Astrocyte (in vitro differentiated cells and primary cell): Measurements from ENCODE around the gene CUL7. TPM values are rescaled to one million over a fixed set of nuclear protein-coding genes. Genes with fewer than 3 reads are reported as not detected.

Experiments
- DNase-seq: peaks from one replicate; pipeline ENCODE4 v3.0.0-alpha.2; 2010; ENCODE audit warnings: low read depth
- FAIRE-seq: peaks from 2 replicates; lab custom pipeline; 2011; peaks lifted over from hg19 to GRCh38; lab: Jason Lieb, UNC
- H2AFZ ChIP-seq: 2 replicates; pipeline ENCODE4 v1.6.0; 2012; ENCODE audit warnings: low read depth, low read length, inconsistent platforms
- H3K27ac ChIP-seq: 2 replicates; pipeline ENCODE4 v1.5.1; 2011; ENCODE audit warnings: low read depth, low read length, inconsistent platforms
- H3K27me3 ChIP-seq: 2 replicates; pipeline ENCODE4 v1.6.0; 2011; ENCODE audit warnings: low read length, inconsistent platforms; ENCODE audit not compliant: insufficient read depth
- H3K36me3 ChIP-seq: 2 replicates; pipeline ENCODE4 v1.5.1; 2011; ENCODE audit warnings: low read length, inconsistent platforms; ENCODE audit not compliant: insufficient read depth
- H3K4me1 ChIP-seq: 2 replicates; pipeline ENCODE4 v1.5.1; 2011; ENCODE audit warnings: low read length, inconsistent platforms; ENCODE audit not compliant: insufficient read depth
- H3K4me2 ChIP-seq: 2 replicates; pipeline ENCODE4 v1.6.0; 2012; ENCODE audit warnings: low read length, inconsistent platforms
- H3K4me3 ChIP-seq: 2 replicates; pipeline ENCODE4 v1.5.1; 2011; ENCODE audit warnings: low read depth, mild to moderate bottlenecking, low read length, inconsistent platforms; ENCODE audit not compliant: insufficient read depth
- H3K79me2 ChIP-seq: 2 replicates; pipeline ENCODE4 v1.6.0; 2012; ENCODE audit warnings: mild to moderate bottlenecking, low read length, inconsistent platforms; ENCODE audit not compliant: insufficient read depth
- H3K9ac ChIP-seq: 2 replicates; pipeline ENCODE4 v1.6.0; 2012; ENCODE audit warnings: mild to moderate bottlenecking, low read length, inconsistent platforms
- H3K9me3 ChIP-seq: 2 replicates; pipeline ENCODE4 v1.5.1; 2012; ENCODE audit warnings: low read depth, mild to moderate bottlenecking, low read length, inconsistent platforms; ENCODE audit not compliant: insufficient read depth
- H4K20me1 ChIP-seq: 2 replicates; pipeline ENCODE4 v1.6.0; 2012; ENCODE audit warnings: low read length, inconsistent platforms; ENCODE audit not compliant: insufficient read depth
- H3K27ac Mint-ChIP-seq: one replicate; pipeline ENCODE4 v1.8.0; 2021; ENCODE audit warnings: mild to moderate bottlenecking, mixed read lengths; ENCODE audit not compliant: unreplicated experiment
- H3K27me3 Mint-ChIP-seq: one replicate; pipeline ENCODE4 v1.8.0; 2021; ENCODE audit warnings: low read depth, mixed read lengths; ENCODE audit not compliant: unreplicated experiment
- H3K36me3 Mint-ChIP-seq: one replicate; pipeline ENCODE4 v1.8.0; 2021; ENCODE audit warnings: low read depth, mixed read lengths; ENCODE audit not compliant: unreplicated experiment
- H3K4me1 Mint-ChIP-seq: one replicate; pipeline ENCODE4 v1.8.0; 2021; ENCODE audit warnings: low read depth, mixed read lengths; ENCODE audit not compliant: unreplicated experiment
- H3K4me3 Mint-ChIP-seq: one replicate; pipeline ENCODE4 v1.8.0; 2021; ENCODE audit warnings: mild to moderate bottlenecking, moderate library complexity, mixed read lengths; ENCODE audit not compliant: unreplicated experiment
- H3K9me3 Mint-ChIP-seq: one replicate; pipeline ENCODE4 v1.8.0; 2021; ENCODE audit warnings: mild to moderate bottlenecking, mixed read lengths; ENCODE audit not compliant: unreplicated experiment
- CTCF ChIP-seq: IDR thresholded peaks from 2 replicates; pipeline ENCODE4 v1.5.1; 2011; ENCODE audit warnings: low read depth, mild to moderate bottlenecking, inconsistent platforms, low read length, moderate library complexity; ENCODE audit not compliant: insufficient read depth
- EZH2 ChIP-seq: IDR thresholded peaks from 2 replicates; pipeline ENCODE4 v1.6.1; 2012; ENCODE audit warnings: mild to moderate bottlenecking, low read length, inconsistent platforms; ENCODE audit not compliant: insufficient read depth
- total RNA-seq: library from RNA; stranded (reverse); gene quantifications from 2 replicates; pipeline ENCODE4 v1.2.1, GENCODE V29; 2021

The CUL7 gene
- total RNA-seq, 1 donor from 2014 or later, result 21.2 TPM

GRCh38 chr6:43040542-43041257 is 13.0 kb downstream of the CUL7 start:
- no peaks in the 10 kb centered on the region for H3K4me1 Mint-ChIP-seq
- H3K9me3 Mint-ChIP-seq, result no peaks in the 10 kb centered on the region
- H3K79me2 ChIP-seq, result no peaks in the 10 kb centered on the region
- TF ChIP-seq EZH2 (no peak), CTCF (no peak)
- H3K27ac ChIP-seq, result no peak overlapping the region
- no peak overlapping the region for H3K4me3 Mint-ChIP-seq
- H3K27me3 ChIP-seq, result no peaks in the 10 kb centered on the region
- DNase-seq, result no peak
- peaks cover 7% of the 10 kb centered on the region for H4K20me1 ChIP-seq
- no peaks in the 10 kb centered on the region for H3K9me3 ChIP-seq
- no peak overlapping the region for H3K9ac ChIP-seq
- H3K36me3 ChIP-seq, result peaks cover 4% of the 10 kb centered on the region
- FAIRE-seq, result no peak
- H3K4me2 ChIP-seq, result no peak overlapping the region
- H2AFZ ChIP-seq, result no peak overlapping the region
- no peak overlapping the region for H3K4me3 ChIP-seq
- H3K27me3 Mint-ChIP-seq, result no peaks in the 10 kb centered on the region
- H3K36me3 Mint-ChIP-seq, result peaks cover 38% of the 10 kb centered on the region
- no peaks in the 10 kb centered on the region for H3K4me1 ChIP-seq
- H3K27ac Mint-ChIP-seq, result no peak overlapping the region

- Mint-ChIP-seq H3K4me3 (no peak overlapping the region), H3K27ac (no peak overlapping the region)
Measured at GRCh38 chr6:43038727-43039126, 14.9 kb downstream of the CUL7 start.

More at GRCh38 chr6:43038727-43039126, 14.9 kb downstream of the CUL7 start:
- no peaks in the 10 kb centered on the region for H3K79me2 ChIP-seq
- peaks cover 33% of the 10 kb centered on the region for H3K36me3 Mint-ChIP-seq
- TF ChIP-seq EZH2, result no peak
- no peak for TF ChIP-seq CTCF
- no peak overlapping the region for H3K4me3 ChIP-seq
- no peak for DNase-seq
- peaks cover 9% of the 10 kb centered on the region for H3K36me3 ChIP-seq
- no peaks in the 10 kb centered on the region for H3K27me3 ChIP-seq
- no peak for FAIRE-seq
- H3K27me3 Mint-ChIP-seq, result no peaks in the 10 kb centered on the region
- H3K4me1 Mint-ChIP-seq, result no peaks in the 10 kb centered on the region
- no peak overlapping the region for H3K4me2 ChIP-seq
- H4K20me1 ChIP-seq, result peaks cover 15% of the 10 kb centered on the region
- H3K9me3 Mint-ChIP-seq, result no peaks in the 10 kb centered on the region
- no peak overlapping the region for H3K9ac ChIP-seq
- H3K9me3 ChIP-seq, result no peaks in the 10 kb centered on the region
- no peak overlapping the region for H2AFZ ChIP-seq
- no peak overlapping the region for H3K27ac ChIP-seq
- H3K4me1 ChIP-seq, result no peaks in the 10 kb centered on the region
